G401.6 (cell line): ENCODE data around the gene POLR2A.

Source experiments
- FAIRE-seq: peaks from 2 replicates; lab custom pipeline; 2012; peaks lifted over from hg19 to GRCh38; lab: Jason Lieb, UNC

Gene POLR2A

GRCh38 chr17:7484067-7484918, at the start of gene POLR2A:
TSS of gene POLR2A (plus strand) at chr17:7484366.
- FAIRE-seq = peak; percentile 81

DNA sequence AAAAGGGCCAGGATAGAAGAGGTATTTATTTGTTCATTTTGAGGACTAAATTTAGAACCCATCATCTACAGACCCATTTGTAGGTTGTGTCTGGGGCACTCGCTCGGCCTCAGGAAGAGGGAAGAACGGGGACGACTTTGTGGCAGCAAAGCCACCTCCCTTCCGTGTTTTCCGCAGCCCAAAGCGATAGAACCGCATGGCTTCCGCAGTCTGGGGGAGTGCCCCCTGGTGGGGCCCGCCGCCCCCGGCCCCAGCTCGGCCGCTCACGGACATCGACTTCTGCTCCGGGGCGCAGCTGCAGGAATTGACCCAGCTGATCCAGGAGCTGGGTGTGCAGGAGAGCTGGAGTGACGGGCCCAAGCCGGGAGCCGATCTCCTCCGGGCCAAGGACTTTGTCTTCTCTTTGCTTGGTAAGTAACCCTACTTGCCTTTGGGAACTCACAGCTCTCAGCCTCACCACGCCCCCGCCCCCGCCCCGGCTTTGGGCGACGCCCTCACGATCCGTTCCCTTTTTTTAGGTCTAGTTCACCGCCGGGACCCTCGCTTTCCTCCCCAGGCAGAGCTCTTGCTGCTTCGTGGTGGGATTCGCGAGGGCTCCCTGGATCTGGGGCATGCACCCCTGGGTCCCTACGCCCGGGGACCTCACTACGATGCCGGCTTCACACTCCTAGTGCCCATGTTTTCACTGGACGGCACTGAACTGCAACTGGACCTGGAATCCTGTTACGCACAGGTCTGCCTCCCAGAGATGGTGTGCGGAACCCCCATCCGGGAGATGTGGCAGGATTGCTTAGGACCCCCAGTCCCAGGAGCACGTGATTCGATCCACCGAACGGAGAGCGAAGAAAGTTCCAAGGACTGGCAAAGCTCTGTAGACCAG, 48.2 kb upstream of the POLR2A start:
- FAIRE-seq = no peak

- FAIRE-seq = no peak
Observed at GRCh38 chr17:7436556-7437368, 47.4 kb upstream of the POLR2A start.

- no peak for FAIRE-seq
Observed at GRCh38 chr17:7437369-7437863, 46.8 kb upstream of the POLR2A start.

DNA sequence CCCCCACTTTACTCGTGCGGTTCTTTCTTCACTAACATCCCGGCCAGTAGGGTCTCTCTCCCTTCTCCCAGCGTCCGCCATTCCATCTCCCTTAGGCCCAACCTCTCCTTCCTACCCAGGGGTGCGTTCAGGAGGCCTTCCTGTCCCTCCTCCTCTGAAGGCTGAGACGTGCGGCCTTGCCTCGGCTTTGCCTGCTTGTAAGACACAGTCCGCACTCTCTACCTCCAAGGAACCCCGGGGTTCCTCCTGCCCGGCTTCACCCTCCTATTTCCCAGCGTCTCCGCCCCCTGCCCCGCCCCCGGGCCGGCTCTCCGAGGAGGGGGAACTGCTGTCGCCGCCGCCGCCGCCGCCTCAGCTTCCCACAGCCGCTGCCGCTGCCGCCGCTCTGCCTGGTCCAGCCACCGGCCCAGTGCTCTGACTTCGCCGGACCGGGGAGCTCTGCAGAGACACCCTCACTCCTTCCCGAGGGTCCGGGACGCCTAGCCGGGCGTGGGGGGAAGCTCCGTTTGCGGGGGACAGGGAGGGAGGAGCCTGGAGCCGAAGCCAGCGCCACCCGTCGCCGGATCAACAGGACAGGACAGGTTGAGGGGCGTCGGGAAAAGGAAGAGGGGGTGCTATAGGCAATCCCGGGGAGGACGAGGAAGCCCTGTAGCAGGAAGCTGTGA, 46.1 kb upstream of the POLR2A start:
- peak; percentile 65 for FAIRE-seq

DNA sequence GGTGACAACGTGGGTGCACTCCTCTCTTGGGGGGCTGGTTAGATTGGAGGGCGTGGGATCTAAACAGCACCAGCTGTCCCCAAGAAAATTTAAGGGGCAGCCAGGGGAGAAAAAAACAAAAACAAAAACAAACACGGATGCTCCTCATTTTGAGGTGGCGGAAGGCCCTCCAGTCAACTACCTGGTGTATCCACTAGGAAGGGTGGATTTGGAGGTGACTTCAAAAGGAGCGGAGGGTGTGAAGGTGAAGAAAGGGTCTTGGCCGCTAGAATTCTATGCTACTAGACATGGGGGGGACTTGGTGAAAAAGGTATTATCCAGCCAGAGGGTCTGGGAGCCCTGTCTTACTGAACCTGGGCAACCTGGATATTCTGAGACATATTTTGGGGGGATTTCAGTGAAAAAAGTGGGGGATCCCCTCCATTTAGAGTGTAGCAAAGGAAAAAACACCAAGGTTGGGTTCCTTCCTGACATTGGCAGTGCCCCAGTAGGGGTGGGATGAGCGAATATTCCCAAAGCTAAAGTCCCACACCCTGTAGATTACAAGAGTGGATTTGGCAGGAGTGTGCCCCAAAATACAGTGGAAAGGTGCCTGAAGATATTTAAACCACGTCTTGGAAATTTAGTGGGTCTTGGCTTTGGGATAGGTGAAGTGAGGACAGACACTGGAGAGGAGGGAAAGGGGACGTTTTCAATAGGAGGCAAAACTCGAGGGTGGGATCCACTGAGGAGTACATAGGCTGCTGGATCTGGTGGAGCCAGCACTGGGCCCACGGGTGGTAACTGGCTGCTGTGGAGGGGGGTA, 45.3 kb upstream of the POLR2A start:
- FAIRE-seq = no peak

GRCh38 chr17:7439462-7440112, 44.6 kb upstream of the POLR2A start, which contains the start of gene FGF11:
TSS of gene FGF11 (plus strand) at chr17:7439512. CDS start at chr17:7439621, 109 bp downstream.
- no peak for FAIRE-seq

GRCh38 chr17:7440113-7440833, 43.9 kb upstream of the POLR2A start:
- no peak for FAIRE-seq

DNA sequence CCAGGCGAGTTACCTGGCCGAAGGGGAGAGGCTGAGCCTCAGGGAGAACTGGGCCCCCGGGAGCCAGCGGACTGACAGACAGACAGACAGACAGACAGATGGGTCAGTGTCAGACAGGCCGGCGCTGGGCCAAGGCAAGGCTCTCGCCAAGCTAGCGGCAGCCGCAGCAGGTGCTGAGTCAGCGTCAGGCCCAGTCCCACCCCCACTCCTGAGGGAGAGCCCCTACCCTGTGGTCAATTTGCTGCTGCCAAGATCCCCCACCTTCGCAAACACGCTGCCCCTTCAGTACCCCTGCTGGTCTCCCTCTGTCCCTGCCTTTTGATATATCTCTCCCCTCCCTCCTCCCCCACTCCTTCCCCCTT, 43.4 kb upstream of the POLR2A start:
- no peak for FAIRE-seq

GRCh38 chr17:7441266-7441665, 42.9 kb upstream of the POLR2A start:
- FAIRE-seq = no peak

DNA sequence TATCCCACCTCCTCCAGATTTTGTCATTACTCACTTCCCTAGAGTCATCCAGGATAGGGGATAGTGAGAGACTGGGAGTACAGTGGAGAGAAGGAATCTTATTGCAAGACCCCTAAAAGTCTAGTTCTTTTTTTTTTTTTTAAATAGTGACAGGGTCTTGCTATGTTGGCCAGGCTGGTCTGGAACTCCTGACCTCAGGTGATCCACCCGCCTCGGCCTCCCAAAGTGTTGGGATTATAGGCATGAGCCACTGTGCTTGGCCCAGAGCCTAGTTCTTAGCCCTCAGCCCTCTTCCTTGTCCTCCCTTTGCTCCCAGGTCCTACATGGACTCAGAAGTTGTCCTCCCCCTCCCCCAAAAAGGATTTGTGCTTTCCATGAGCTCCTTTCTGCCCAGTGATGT, 42.0 kb upstream of the POLR2A start:
- no peak for FAIRE-seq

DNA sequence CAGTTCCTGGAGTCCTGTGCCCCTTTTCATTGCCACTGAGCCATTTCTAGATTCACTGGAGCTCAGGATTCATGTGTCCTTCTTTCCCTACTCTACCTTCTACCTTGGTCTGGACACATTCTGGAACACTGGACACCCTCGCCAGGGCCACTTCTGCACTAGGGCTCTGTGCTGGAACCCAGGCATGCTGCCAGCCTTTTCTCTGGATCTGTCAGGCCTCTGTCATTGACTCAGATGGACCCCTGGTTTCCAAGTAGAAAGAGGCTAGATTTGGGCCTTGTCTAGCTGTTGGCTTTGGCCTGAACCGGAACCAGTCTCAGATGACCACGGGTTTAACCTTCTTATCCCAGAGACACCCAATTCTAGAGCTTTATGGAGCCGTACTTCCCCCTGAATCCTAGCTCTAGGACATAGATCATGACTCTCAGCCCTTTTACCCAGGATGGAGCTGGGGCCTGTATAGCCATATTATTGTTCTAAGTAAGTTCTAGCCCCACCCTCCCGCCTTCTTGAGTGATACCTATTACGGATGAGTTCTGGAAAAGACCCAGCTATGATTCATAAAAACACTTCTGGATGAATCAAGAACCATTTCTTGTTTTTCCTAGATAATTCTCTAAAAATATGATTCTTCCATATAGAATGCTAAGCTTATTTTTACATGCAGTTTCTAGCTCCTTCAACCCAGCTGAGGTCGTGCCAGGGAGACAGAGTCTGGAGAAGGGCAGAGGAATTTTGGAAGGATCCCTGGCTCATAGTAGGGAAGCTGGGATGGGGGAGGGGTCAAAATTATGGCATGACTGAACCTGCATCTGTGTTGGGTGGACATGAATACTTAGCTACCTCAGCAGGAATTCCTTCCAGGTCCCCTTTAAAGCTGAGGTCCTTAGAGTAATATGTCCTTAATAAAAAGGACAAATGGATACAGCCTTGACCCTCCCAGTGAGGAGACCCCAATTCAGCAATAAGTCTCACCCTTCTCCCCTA, 40.4 kb upstream of the POLR2A start:
- FAIRE-seq = no peak

GRCh38 chr17:7444682-7445618, 39.2 kb upstream of the POLR2A start, which contains the start of gene CHRNB1:
TSS of gene CHRNB1 (plus strand) at chr17:7445061. CDS start at chr17:7445128, 67 bp downstream.
- FAIRE-seq = no peak

- FAIRE-seq = no peak
Observed at GRCh38 chr17:7445619-7445968, 38.6 kb upstream of the POLR2A start.

DNA sequence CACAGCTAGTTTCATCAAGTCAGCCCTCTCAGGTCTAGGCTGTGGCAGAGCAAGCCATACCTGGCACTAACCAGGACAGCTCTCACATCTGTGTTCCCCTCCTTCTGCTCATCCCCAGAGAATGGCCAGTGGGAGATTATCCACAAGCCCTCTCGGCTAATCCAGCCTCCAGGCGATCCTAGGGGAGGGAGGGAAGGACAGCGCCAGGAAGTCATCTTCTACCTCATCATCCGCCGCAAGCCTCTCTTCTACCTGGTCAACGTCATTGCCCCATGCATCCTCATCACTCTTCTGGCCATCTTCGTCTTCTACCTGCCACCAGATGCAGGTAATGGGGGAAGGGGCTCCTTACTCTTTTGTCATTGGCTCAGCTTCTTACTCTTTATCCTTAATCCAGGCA, 35.7 kb upstream of the POLR2A start:
- FAIRE-seq = no peak

DNA sequence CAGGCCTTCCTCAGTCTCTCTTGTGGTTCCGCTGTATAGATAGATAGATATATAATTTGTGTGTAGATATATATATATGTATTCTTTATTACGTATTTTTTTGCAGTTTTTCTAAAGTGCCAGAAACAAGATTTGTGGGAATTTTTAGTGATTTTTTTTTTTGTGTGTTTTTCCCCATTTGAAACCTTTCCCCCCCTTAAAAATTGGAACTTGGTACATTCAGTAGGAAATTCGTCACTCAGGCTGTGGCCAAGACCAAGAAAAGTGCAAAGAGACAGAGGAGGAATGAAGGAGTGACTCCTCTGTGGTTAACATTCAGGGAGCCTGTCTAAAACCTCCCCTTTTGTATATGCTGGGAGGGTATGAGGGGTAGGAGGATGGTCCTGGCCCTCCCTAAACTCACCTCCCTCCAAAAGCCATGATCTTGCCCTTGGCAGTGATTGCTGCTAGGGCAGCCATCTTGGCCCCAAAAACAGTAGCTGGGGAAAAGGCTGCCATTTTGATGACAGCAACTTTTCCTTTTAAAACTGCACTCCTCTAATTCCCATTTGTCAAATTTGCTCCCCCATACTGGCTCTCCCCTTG, 24.1 kb upstream of the POLR2A start:
- FAIRE-seq = peak; percentile 44
